NCI-H2196 (cell line): ENCODE results near the gene SMPD3.

ENCODE experiments used
- DNase-seq: peaks from one replicate; lab custom pipeline; 2025; ENCODE audit not compliant: unreplicated experiment; lab: John Stamatoyannopoulos, UW

SMPD3 gene

DNA sequence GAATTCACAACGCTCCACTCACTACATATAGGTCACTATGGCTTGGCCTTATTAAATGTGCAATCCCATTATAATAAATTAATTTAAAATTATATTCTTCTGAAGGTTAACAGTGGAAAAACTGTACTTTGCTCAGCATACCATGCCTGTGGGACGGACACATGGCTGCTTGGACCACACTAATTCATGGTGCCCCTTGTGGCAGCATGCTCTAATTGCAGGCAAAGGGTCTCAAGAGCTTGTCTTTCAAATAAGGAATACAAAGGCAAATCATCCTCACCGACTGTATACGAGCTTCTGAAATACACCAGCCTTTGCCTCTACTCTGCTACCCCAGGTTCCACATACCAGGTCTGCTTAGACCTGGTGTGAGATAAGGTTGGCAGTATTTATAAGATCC, 11.7 kb downstream of the SMPD3 start:
- DNase-seq, result no peak

DNA sequence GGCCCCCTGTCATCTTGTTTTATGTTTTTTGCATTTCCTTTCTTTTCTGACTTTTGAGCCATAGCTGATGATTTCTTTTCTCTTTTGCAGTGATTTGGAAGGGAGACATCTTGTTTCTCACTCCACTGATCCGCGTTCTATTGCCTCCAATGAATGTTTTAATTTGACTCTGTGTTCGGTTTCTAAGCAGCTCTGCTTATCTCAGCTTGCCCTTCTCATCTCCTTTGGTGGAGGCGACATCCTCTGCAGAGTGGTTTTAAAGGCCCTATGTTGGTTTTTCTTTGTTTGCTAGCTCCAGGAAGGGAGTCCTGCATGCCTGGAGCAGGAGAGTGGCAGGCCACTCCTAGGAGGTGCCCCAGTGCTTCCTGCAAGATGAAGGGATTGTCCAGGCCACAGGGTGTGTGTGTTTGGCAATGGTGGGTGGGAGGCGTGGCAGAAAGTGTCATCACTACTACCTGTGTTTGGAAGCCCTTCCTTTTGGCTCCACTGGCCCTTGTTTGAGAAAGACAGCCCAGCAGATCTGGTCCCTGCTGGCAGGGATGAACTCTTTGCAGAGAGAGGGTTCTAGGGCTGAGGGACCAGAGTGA, 13.6 kb downstream of the SMPD3 start:
- no peak for DNase-seq

DNA sequence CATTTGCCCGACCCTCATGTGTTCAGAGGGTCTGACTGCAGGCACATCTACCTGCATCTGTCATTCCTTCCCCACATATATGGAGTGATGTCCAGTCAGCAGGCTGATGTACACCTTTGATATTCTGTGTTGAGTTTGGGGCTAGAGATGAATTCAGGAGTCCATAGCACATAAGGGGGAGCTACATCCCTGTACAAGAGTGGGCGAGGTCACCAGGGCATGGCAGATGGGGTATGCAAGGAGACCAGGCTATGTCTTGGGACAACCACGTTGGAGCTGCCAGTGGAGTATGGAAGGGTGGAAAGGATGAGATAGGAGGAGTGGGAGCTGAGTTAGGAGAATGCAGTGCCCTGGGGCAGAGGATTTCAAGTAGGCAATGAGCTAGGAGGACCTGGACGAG, 15.0 kb downstream of the SMPD3 start:
- DNase-seq, result no peak

DNA sequence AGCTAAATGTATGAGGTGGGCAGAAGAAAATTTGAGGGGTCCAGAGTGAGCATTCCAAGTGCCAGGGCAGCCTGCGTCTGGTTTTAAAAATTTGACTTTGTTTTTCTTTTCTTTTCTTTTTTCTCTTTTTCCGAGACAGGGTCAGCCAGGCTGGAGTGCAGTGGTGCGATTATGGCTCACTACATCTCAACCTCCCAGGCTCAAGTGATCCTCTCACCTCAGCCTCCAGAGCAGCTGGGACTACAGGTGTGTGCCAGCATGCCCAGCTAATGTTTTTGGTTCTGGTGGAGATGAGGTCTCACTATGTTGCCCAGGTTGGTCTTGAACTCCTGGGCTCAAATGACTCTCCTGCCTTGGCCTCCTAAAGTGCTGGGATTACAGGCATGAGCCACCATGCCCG, 15.6 kb downstream of the SMPD3 start:
- DNase-seq, result no peak

DNA sequence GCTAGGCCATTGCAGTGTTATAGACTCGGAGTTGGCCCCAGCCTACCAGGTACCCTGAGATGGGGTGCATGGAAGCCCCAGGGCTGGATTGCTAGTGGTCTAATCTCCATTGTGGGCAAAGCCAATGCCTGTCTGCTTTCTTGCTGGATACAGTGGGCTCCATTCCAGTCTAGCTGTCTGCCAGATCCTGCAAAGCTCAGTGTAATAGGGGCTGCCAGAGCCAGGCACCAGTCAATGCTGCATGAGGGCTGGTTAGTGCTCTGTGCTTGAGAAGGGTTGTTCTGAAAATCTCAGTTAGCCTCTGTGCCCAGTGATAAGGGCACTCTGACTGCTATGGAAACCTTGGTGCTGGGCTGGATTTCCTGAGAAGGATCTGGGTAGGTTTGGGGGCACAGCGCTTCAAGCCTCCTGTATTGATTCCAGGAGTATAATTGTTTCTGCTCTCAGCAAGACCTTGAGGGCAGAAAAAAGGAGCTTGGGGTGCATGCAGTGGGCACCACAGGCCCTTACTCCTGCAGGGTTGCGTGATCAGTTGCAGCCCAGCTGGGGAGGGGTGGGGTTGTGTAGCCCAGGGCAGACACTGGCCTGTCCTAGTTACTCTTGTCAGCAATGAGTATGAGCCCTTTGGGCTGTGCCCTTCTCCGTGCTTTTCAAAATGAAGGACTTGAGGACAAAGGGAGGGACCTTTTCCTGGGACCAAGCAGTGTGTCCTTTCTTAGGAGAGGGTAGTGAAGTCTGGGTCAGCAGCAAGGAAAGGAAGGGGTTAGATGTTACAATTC, 19.0 kb downstream of the SMPD3 start:
- DNase-seq, result no peak

DNA sequence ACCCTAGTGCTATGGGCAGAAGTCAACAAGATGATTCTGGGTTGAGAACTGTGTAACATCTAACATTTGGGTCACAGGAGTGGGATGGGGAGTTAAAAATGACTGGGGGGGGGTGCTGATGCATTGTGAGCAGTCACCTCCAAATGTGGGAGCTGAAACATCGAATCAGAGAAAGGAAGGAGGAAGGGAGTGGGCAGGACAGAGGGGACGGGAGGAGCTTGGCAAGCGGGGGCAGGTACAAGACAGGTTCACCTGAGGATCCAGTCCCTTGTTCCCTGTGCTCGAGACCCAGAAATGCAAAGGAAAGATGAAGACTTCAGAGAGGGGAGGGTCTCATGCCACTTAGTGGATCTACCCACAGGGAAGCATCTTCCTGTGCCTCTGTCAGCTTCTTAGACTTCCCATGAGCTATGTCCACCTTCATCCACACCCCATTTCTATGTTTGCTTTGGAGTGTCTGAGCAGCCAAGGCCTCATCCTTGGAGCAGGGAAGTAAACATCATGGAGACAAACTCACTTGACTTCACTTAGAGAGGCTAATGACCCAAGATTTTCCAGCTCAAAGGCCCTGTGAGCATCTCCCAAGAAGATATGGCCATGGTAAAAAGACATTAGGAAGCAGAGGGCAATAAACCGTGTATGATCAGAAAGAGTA, 20.5 kb downstream of the SMPD3 start:
- DNase-seq, result no peak

DNA sequence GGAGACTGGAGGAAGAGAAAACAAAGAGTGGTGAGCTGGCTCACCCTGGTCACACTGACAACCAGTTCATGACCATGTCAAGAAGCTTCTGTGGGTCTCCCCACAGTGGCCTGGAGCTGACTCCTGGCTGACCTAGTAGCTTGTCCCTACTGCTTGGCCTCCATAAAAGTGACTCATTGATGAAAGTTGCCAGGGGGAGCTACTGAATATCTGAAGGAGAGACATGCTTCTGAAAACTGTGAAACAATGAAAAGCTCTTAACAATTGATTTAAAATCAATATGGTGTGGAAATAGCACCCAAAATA, 22.0 kb downstream of the SMPD3 start:
- no peak for DNase-seq

DNA sequence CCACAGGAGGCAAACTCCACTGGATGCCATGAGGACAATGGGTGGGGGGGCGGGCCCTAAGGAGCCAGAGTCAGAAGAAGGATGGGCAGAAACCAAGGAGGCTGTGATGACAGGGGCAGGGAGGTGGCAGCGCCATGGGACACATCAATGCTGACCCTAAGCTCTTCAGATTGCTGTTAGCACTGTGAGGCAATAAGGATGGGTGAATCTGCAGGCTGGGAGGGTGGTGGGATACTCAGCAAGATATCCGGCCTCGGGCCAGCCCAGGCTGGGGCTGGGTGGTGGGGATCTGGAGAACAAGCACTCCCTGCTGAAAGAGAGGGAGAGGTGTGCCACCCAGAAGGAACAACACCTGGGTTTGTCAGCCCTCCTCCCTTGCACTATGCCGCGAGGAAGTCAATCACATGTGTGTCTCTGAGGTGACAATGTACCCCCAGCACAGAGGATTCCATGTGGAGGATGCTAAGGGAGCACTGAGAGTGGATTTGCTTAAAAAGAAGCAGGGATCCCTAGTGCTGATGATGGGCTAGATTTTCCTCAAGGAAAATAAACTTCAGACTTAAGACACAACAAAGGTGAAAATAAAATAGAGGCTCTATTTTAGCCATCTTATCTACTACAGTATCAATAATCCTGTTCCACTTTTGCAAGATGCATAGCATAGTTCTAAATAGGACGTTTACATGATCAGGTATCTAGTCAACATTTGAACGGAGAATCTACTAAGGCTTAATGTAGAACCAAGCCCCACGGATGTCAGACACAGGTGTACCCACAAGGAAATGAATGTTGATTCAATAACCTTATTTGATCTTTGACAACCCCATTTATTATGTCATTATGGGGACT, 22.6 kb downstream of the SMPD3 start:
- DNase-seq, result no peak

DNA sequence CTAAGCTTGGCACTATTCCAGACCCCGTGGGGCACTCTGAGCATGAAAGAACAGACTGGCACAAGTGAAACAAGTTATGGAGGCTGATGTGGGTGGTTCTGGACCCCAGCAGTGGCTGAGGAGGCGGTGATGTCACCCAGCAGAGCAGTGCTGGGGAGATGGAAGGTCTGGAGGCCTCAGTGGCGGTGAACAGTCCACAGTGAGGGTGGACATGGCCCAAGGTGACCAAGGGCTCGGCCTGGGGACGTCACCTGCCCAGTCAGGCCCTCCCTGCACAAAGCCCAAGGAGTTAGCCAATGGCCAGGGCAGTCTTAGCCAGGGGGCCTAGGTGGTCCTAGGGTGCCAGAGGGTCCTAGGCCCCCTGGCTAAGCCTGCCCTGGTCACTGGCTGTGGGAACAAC, 24.5 kb downstream of the SMPD3 start:
- no peak for DNase-seq

DNA sequence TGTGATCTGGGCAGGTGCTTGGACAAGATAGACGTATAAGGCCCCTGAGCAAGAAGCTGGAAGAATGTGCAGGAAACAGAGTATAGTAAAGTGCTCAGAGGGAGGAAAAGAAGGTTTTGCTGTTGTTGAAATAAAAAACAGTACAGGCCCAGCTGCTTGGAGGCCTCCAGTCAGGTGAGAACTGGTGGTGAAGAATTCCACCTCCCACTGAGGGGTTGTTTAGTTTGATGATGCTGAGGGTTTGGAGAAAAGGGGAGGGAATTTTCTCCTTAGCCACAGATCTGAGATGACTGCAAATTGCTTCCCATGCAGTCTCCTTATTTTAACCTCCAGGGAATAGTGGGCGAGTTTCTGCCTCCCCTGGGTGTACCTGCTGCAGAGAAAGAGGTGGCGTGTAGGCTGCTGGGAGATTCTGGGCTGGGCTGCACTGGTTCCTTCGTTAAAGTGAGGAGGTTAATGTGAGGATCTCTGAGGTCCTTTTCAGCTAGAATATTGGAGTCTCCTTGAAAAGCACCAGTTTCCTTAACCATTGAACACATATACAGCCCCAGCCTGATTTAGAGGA, 25.8 kb downstream of the SMPD3 start:
- no peak for DNase-seq

DNA sequence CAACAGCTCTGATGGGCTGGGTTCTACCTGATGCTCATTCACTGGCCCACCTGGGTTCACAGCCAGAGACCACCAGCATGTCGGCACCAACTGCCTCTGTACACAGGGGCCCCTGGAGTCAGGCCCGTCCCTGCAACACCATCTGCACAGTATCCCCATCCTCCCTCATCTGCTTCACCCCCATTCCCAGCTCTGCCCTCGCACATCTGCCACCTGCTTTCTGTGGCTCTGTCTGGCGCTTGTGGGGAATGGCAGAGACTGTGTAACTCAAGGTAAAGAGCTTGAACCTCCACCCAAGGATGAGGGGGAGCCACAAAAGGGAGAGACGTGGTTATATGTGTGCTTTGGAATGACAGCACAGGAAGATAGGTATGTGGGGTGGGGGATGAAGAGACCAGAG, 27.2 kb downstream of the SMPD3 start:
- no peak for DNase-seq

DNA sequence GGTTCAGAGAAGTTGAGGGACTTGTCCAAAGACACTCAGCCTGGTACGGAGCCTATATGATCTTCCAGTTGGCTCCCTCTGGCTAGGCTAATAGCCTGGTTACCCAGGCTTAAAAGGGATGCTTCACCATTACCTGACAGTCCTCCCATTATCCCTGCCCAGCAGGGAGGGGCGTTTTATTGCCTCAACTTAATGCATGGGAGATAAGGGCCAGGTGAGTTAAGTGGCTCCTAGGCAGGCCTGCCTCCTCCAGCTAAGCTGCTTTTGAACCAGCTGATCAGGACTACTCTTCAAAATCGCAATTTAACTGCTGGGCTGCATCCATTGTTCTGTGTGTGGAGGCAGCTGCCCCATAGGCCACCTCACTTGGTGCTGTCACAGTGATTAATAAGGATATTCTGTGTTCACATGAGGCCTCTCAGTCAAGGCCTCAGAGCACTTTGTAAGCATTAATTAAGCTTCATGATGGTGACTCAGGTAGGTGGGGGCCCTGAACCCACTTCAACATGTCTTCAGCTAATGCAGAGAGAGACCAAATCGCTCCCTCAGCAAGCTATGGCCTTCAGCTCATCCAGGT, 27.9 kb downstream of the SMPD3 start:
- no peak for DNase-seq

DNA sequence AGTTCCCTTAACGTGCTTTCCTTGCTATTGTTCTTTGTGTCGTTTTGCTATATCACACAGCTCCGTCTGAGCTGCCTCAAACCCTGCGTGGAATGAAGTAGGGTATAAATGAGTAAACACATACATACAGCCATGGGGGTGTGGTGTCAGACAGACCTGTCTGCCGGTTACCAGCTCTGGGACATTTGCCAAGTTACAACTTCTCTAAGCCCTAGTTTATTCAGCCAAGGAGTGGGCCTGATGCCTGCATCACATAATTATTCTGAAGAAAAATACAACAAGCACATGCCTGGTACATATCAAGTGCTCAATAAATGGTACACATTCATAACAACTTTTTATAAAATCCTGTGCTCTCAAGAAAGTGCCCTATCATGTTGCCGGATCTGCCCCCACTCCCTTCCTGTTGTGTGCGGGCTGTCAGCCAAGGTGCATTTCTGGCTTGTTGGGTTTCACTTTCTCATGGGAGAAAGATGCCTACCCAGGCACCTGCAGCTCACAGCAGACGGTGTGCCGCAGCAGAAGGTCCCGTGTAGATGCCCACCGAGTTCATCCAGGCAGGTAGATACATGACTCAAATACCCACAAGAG, 30.5 kb downstream of the SMPD3 start:
- peak; percentile 68 for DNase-seq

DNA sequence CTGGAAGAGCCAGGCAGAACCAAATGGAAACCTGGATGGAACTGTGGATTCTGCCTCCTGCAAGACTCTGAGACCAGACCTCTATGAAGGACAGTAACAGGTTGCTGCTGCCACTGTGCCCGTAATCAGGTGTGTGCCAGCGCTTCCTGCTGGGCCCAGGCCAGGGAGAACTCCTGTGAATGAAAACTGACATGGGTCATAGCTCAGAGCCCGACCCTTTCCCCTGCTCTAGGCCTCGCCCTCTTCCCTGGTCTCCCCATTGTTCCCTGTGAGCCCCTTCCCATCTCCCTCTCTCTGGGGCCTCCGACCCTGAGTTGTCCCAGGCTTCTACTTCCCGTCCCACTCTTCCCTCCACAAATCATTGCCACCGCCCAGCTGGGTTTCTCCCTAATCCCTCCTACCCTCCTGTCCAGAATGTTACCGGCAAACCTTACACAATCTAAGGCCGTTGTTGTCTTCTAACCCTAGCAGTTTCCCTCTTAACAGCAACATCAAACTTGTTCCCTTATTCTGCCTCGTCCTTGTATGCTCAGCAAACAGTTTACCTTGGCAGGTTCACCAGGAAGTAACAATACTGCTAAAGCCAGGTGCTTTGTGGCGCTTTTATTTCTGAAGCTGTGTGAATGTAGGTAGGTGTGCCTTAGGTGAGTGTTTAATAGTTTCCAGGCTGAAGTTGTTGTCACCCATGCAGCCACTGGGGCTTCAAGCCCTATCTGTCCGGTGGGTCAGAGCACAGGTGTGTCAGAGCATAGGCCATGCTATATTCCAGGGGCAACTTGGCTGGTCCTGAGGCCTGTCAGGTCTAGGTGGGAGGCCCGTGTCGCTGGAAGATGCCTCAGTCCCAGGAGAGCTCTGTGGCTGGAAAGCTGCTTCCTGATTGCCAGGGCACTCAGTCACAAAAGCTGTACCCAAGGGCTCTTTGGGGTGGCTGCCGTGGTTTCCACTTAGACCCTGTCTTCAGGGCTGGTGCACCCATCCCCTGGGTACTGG, 32.0 kb downstream of the SMPD3 start:
- peak; percentile 71 for DNase-seq

DNA sequence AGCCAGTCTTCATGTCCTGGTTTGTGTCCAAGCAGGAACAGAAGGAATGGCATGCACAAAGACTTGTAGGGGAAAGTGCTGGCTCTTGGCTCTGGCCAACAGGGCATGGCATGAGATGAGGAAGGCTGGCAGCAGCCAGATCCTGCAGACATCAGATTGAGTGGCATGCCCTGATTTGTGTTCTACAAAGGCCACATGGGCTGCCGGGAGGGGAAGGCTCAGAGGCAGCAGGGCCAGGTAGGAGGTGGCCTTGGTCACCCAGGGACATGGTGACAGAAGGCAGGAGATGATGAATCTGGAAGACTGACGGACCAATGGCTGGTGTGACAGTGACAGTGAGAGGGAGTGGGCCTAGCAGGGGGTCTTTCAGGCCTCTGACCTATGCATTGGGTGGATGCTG, 33.7 kb downstream of the SMPD3 start:
- no peak for DNase-seq

DNA sequence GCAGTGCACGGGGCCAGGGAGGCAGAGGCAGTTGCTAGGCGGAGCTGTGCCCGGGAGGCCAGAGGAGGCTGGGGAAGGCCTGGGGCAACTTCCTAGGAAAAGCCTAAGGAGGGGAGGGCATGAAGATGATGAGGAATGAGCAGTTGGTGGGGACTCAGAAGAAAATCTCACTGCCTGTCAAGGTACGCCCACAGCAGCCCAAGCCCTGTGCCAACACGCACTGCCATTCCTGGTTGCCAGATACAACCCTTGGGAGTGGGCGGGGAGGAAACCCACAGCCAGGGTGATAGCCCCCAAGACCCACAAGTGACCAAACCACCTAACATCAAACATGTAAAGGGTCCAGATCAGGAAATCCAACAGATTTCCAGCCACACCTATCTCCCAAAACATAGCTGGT, 36.2 kb downstream of the SMPD3 start:
- DNase-seq, result no peak

DNA sequence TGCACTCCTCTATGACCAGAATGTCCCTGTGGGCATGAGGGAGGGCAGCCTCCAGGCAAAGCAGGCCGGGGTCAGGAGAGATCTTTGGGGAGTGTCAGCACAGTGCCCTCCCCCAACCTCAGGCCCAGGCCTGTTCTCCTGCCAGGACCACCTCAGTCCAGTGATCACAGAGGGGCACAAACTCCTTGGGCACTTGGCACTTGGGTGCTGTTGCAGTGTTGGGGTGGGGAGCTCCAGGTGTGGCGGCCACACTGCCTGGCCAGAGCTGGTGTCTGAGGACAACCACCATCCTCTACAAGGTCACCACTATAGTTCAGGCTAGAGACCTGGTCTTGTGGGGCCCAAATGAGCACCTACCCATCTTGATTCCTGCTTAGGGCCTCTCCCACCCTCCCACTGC, 37.2 kb downstream of the SMPD3 start:
- no peak for DNase-seq

DNA sequence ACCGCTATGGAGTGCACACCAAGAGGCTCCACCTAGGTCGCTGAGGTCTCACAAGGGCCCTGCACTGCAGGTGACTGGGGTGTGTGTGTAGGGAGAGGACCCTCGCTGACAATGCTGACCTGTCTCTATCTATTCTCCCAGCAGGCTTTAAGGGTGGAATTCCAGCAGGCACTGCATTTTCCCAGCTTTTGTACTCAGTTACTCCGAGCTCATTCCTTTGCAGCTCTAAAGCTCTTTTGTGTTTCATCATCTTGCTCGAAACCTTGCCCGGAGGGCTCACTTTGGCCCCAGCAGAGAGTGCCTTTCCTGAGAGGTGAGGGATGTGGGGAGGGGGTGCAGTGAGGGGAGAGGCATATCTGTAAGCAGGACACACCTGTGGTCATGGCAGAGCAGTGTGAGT, 39.3 kb downstream of the SMPD3 start:
- DNase-seq, result no peak

DNA sequence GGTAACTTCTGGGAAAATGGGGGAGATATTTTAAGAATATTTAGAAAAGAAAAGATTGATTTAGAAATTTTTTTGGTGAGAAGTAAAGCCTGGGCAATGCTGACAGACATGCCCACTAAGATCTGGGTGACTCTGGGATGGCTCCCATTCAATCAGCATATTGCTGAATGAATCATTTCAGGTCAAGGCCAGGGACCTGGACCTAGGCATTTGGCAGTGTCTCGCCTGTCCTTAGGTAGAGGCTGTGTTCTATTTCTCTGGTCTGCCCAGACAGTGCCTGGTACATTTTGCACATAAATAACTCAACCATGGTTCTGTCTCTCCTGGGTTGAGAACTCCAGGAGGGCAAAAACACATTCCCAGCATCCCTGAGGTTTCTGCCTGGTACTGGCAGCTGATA, 39.9 kb downstream of the SMPD3 start:
- no peak for DNase-seq
